Measurements from ENCODE around the gene C18orf63.
A peak's percentile ranks its signal among the peaks of the same experiment; 100 is the strongest.

C18orf63 gene

DNA sequence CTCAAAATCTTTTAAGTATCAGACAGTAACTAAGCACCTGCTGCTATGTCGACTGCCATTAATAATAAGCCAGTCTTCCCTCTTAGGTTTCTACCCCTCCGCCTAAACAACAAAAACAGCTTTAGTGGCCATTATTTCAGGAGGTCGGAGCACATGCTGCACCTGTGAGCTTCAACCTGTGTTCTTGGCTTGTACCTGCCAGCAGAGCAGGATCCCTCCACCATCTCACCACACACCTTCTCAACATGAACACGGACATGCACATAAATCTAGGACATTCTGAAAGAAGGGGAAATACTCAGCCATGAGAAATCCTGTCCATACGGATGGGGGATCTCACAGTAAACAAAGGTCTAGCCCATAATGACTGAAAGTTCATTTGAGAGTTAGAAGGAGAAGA lies 27.6 kb upstream of the C18orf63 start:
- TF ChIP-seq, protein P1, sequence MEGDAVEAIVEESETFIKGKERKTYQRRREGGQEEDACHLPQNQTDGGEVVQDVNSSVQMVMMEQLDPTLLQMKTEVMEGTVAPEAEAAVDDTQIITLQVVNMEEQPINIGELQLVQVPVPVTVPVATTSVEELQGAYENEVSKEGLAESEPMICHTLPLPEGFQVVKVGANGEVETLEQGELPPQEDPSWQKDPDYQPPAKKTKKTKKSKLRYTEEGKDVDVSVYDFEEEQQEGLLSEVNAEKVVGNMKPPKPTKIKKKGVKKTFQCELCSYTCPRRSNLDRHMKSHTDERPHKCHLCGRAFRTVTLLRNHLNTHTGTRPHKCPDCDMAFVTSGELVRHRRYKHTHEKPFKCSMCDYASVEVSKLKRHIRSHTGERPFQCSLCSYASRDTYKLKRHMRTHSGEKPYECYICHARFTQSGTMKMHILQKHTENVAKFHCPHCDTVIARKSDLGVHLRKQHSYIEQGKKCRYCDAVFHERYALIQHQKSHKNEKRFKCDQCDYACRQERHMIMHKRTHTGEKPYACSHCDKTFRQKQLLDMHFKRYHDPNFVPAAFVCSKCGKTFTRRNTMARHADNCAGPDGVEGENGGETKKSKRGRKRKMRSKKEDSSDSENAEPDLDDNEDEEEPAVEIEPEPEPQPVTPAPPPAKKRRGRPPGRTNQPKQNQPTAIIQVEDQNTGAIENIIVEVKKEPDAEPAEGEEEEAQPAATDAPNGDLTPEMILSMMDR (conservative IDR thresholded peaks at IDR 0.05) = no peak
- H3K27ac ChIP-seq = peak overlapping the region; percentile 99

DNA sequence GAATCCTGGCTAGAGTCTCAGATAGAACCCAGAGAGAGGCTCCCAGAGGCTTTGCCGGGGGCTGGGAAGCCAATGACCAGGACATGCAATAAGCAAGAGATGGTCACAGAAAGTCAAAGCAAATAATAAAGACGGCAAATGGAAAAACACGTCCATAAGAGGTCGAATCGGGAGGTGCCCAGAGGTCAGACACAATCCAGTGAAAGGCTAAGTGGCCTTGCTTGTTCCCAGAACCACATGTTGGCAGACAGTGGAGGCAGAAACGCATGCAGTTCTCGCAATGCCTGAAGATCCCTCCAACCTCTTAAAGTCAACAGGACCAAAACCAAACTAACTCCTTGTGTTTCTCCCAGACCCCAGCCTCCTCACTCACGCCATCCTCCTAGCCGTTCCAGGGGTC lies 26.9 kb upstream of the C18orf63 start:
- TF ChIP-seq, protein P1 (conservative IDR thresholded peaks at IDR 0.05) = no peak
- peak overlapping the region; percentile 99 for H3K27ac ChIP-seq

DNA sequence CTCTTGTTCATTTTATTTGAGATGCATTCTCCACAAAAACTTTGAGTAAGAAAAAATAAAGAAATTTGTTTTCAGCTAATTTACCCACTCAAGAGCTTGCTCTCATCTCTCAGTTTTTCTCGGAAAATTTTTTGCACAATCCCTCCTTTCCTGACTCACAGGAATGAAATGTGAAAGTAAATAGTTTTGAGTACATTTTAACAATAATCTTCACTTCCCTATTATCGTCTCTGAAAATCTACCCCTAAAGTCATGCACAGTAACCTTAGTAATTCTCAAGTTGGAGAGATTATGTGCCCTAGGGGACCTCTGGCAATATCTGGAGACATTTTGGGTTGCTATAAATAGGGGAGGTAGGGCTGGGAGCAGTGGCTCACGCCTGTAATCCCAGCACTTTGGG lies 26.5 kb upstream of the C18orf63 start:
- H3K27ac ChIP-seq = peak overlapping the region; percentile 99
- TF ChIP-seq, protein P1 (conservative IDR thresholded peaks at IDR 0.05) = no peak

DNA sequence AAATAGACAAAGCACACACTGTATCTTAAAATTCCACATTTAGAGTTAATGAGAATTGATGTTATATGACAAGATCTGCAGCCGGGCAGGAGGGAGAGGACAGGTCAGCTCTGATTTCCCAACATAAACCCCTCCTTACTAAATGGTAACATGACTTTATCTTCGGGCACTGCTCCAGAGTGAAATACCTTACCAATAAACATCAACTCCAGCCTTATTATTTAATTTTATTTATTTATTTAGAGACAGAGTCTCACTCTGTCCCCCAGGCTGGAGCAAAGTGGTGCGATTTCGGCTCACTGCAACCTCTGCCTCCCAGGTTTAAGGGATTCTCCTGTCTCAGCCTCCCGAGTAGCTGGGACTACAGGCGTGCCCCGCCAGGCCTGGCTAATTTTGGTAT lies 25.6 kb upstream of the C18orf63 start:
- peak overlapping the region; percentile 99 for H3K27ac ChIP-seq
- TF ChIP-seq, protein P1 (conservative IDR thresholded peaks at IDR 0.05) = no peak

DNA sequence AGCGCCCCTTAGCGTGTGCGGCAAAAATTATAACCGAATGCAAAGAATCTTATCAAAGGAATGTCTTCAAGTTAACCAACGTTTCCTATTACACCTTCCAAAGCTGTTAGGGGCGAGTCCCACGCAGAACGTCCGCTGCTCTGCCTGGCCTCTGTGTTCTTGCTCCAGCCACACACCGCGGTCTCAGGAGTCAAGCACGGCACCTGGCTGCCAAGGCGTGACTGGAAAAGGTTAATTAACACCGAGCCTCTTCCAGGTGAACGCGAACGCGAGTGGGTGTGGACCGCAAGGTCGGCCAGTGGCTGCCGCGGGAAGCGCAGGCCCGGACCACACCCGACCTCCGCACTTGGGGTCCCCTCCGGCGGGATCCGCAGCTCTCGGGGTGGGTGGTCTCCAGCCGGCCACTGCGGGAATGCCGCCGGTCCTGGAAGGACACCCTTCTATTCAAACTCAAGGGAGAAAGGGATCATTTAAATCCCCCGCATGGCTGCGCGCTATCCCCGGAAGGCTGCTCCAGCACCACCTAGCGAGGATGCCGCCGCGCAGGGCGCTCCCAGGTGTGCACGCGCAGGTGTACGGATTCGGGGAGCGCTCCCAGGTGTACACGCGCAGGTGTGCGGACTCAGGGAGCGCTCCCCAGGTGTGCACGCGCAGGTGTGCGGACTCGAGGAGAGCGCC lies 24.7 kb upstream of the C18orf63 start:
- TF ChIP-seq, protein P1 (conservative IDR thresholded peaks at IDR 0.05) = peak; percentile 73
- peak overlapping the region; percentile 99 for H3K27ac ChIP-seq

DNA sequence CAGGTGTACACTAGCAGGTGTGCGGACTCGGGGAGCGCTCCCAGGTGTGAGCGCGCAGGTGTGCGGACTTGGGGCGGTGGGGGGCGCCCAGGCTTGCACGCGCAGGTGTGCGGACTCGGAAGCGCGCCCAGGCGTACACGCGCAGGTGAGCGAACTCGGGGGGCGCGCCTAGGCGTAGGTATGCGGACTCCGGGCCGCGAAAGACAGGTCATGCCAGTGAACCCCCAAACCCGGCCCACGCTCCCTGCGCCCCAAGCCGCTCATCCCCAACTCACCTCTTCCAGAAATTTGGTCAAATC lies 24.2 kb upstream of the C18orf63 start:
- TF ChIP-seq, protein P1 (conservative IDR thresholded peaks at IDR 0.05) = peak; percentile 57; the same call in 1 of the 2 replicates
- peak overlapping the region; percentile 99 for H3K27ac ChIP-seq

DNA sequence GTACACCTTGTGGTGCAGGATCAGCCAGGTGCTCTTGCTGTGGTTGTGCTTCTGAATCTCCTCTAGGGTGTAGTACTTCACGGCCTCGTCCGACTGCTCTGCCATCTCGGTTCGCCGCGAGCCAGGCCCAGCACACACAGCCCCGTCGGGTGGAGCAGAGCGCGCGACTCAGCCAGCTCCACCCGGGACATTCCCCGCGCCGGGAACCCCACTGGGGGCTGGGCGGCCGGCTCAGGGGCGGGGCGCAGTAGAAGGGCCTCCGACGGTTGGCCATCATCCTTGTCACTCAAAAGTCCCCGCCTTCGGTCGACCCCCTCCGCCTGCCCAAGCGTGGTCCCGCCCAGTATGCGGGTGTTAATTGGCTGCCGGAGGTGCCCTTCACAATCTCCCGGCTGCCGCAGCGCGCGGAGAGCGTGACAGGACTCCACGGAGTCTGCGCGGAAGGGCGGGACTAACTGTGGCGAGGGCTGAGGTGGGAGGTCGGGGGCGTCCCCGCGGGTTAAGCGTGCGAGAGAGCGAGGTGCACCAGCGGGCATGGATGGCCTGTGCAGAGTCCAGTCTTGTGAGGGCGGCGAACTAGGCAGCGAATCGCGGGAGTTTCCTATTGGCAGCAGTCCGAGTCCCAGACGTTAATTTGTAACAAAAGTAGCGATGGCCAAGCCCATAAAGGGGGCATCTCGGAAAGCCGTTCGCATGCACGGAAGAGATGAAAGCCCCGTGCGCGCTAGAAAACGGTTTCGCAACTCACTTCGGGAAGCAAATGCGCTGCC lies 23.7 kb upstream of the C18orf63 start, which contains the start of gene CYB5A:
CYB5A (minus strand) TSS at position 193 of the 770 bp plus-strand sequence; CDS start at position 105, 88 bp downstream.
- peak within 1 kb of the TSS; percentile 99 for H3K27ac ChIP-seq

More for the DNA sequence above, 23.7 kb upstream of the C18orf63 start, which contains the start of gene CYB5A:
- TF ChIP-seq, protein P1 (conservative IDR thresholded peaks at IDR 0.05) = no peak

Measured in VCaP (cell line).